ENCODE measurements around the gene TP53RK.

- no peak for TF ChIP-seq CTCF (conservative IDR thresholded peaks at IDR 0.05)
- TF ChIP-seq ZFX (IDR thresholded peaks at IDR 0.05): no peak
Observed at GRCh38 chr20:46696791-46697279, 7.6 kb upstream of the TP53RK start.
